HG02642 (cell line): ENCODE results near the gene CLDN22.

Experiments
- ATAC-seq: cut with Tn5 transposase; IDR thresholded peaks from one replicate; pipeline ENCODE4 v1.9.1; 2021; ENCODE audit warnings: mild to moderate bottlenecking; ENCODE audit not compliant: unreplicated experiment, poor library complexity

CLDN22 gene

DNA sequence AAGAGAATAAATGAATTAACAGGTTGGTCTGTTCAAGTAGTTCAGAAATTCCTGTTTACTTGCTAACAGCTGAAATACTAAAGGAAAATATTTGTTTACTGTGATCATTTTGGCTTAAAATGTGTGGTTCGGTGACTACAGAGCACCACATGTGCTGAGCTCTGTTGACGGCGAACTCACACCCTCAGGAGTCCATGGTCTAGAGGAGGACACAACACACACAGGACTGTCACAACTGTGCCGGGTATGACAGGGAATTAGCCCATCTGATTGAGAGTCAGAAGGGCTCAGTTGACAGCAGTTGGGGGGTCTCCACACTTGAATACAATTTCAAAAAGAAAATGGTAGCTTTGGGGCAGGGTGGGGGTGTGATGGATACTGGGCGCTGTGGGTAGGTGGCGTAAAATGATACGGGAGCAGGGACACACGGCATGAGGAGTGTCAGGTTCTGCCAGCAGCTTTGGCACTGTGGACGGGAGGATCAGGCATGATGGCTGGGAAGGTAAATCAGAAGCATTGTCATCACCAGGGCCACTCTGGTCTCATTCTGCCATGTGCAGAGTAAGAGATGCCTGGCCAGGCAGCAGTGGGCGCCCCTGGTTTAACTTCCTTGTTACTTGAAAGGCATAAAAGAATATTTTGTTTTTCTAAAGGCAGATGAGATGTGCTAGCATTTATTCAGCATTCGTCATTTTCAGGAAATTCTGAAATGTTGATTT, 33.3 kb downstream of the CLDN22 start:
- peak; percentile 30 for ATAC-seq

DNA sequence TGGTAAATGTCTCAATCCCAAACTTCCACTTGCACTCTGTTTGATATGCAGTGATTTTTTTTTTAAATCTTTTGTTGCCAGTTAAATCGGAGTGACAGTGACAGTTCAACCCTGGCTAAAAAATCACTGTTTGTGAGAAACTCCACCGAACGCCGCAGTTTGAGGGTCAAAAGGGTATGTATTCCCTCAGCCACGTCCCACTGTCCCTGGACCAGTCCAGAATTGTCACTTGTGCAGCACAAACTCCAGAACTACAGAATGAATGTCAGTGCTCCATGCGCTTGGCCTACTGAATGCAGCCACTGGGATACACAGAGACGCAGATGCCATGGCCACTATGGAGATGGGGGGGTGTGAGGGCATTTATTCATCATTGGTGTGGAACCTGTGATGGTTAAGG, 34.2 kb downstream of the CLDN22 start:
- ATAC-seq: no peak

DNA sequence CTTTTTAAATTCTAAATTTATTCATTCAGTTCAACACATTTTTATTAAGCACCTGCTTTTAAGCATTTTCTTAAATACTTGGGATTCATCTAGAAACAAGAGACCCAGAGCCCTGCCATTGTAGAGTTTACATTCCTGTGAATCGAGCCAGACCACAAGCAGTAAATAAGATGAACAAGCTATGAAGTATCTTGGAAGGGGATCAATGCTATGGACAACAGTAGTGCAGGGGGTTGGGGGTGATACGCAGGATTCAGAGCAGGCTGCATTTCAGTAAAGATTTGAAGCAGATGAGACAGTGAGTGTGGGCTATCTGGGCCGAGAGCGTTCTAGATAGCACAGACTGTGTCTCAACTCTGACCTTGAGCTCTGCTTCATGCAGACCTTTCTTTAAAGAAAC, 35.1 kb downstream of the CLDN22 start:
- no peak for ATAC-seq

DNA sequence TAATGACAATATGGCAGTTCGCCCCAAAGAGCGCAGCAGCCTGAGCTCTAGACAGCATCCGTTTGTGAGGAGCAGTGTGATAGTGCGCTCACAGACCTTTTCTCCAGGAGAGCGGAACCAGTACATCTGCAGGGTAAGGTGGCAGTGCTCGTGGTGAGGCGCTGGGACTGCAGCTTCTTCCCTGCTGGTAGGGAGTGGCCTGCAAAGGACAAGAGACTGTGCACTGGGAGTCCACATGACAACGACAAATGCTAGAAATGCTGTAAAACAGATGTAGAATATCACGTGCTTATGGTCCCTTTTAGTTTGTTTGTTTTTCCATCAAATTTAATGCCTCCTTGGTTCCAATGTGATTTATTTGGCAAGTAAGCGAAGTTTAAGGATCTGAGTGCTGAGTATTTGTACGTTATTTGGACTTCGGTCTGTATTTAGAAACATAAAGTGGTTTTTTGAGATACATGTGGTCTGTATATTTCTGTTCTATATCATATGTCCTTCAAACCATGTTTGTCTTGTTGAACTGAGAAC, 35.8 kb downstream of the CLDN22 start:
- ATAC-seq: no peak

DNA sequence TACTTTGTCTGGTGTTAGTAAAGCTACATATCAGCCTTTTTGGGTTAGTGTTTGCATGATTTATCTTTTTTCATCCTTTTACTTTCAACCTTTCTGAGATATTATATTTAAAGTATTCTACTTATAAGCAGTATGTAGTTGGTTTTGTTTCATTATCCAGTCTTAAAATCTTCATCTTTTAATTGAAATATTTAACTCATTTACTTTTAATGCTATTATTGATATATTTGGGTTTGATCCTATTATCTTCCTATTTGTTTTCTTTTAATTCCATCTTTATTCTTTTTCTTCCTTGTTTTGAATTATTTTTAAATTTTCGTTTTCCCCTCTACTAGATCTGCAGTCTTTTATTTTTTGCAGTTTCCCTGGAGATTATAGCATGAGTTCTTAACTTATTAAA, 44.0 kb downstream of the CLDN22 start:
- no peak for ATAC-seq

DNA sequence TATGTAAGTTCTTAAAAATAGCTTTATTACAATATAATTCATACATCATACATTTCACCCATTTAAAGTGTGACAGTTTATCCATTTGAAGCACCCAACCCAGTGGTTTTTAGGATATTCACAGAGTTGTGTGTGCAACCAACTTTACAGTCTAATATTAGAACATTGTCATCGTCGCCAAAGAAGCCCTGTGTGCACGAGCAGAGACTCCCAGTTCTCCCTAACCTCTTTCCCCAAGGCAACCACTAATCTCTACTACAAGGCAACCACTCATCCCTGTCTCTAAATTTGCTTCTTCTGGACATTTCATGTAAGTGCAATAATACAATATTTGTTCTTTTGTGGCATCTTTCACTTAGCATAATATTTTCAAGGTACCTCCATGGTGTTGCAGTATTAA, 47.7 kb downstream of the CLDN22 start:
- ATAC-seq: no peak

DNA sequence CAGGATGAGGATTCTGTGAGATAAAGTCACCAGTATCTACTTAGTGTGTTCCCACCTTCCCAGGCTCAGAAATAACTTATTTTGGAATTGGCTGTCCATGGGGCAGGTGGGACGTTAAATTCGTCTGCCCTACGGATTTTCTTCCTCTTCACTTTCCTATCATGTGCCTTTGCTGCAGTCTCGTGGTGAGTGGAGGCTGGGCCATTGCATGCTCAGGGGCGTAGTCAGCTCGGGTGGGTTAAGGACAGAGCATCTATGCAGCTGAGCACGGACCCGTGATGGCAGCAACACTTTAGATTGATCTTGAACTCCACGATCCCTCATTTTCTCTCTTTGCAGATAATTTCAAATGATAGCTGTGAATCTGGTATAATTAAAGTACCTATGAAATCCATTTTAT, 51.5 kb downstream of the CLDN22 start:
- no peak for ATAC-seq
